Umbilical cord (tissue), 1 donor: ENCODE measurements around the gene NTSR1. TPM values are rescaled to one million over a fixed set of nuclear protein-coding genes. Genes with fewer than 3 reads are reported as not detected.

Experiments used
- total RNA-seq: library from RNA; depleted of rRNA; stranded (reverse); fragments of >200 nt; gene quantifications from one replicate; pipeline ENCODE4 v1.2.3, GENCODE V29; 2014; ENCODE audit warnings: low replicate concordance; ENCODE audit not compliant: insufficient read depth

The NTSR1 gene
- total RNA-seq, 1 donor from 2014 or later, result 1.4 TPM

Other genes with a start within 250 kb of the NTSR1 start
- gene GATA5, start 232.8 kb upstream of the NTSR1 start, total RNA-seq, result 0.48 TPM
- 24.1 TPM for gene SLCO4A1, start 66.3 kb upstream of the NTSR1 start, total RNA-seq
- gene MRGBP, start 87.6 kb downstream of the NTSR1 start, total RNA-seq, result 6.3 TPM
- 13.7 TPM for gene OGFR, start 96.0 kb downstream of the NTSR1 start, total RNA-seq
- gene COL9A3, start 108.2 kb downstream of the NTSR1 start, total RNA-seq, result 37.1 TPM
- 21.9 TPM for gene TCFL5, start 153.0 kb downstream of the NTSR1 start, total RNA-seq
- gene DIDO1, start 217.7 kb downstream of the NTSR1 start, total RNA-seq, result 46.9 TPM
- gene GID8, start 229.3 kb downstream of the NTSR1 start, total RNA-seq, result 31.5 TPM
- 11.1 TPM for gene SLC17A9, start 243.9 kb downstream of the NTSR1 start, total RNA-seq